HG03342 (cell line): ENCODE measurements around the gene PCDHGA4.
"Not testable (repeated sequence)": the region's sequence is repeated elsewhere in the genome, so short reads cannot be mapped to it uniquely, and the experiment has no call there.

Experiments
- ATAC-seq: cut with Tn5 transposase; IDR thresholded peaks from one replicate; pipeline ENCODE4 v1.9.1; 2021; ENCODE audit warnings: mild to moderate bottlenecking, moderate library complexity; ENCODE audit not compliant: unreplicated experiment

Gene PCDHGA4

DNA sequence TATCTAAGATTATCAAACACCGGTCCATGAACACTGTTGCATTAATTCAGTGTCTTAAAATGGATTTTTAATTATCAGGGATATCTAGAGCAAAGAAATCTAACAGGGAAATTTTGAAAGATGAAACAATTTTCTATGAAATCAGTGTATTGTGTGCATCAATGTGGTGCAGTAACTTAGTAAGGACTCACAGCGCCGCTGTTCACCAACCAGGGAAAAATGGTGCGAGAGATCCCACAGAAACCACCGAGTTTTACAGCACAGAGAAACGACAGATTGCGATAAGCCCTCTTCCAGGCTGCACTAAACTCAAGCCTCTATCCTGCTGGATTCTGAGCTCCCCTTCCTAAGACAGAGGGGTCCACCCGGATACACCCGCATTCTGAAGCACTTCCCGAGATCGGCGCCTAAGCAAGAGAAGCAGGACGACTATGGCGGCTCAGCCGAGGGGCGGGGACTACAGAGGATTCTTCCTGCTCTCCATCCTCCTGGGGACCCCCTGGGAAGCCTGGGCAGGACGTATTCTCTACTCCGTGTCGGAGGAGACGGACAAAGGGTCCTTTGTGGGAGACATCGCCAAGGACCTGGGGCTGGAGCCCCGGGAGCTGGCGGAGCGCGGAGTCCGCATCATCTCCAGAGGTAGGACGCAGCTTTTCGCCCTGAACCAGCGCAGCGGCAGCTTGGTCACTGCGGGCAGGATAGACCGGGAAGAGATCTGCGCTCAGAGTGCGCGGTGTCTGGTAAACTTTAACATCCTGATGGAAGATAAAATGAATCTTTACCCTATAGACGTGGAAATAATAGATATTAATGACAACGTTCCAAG, 27.9 kb downstream of the PCDHGA4 start, which contains the start of gene PCDHGA7:
PCDHGA7 (plus strand) TSS at position 274 of the 826 bp plus-strand sequence; CDS start at position 432, 158 bp downstream.
- ATAC-seq = no peak

DNA sequence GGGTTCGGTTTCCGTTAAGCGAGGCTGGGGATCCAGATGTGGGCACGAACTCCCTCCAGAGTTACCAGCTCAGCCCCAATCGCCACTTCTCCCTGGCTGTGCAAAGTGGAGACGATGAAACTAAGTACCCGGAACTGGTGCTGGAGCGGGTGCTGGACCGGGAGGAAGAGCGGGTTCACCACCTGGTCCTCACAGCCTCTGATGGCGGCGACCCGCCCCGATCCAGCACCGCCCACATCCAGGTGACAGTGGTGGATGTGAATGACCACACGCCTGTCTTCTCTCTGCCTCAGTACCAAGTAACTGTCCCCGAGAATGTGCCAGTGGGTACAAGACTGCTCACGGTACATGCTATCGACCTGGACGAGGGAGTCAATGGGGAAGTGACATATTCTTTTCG, 28.5 kb downstream of the PCDHGA4 start:
- ATAC-seq = no peak

DNA sequence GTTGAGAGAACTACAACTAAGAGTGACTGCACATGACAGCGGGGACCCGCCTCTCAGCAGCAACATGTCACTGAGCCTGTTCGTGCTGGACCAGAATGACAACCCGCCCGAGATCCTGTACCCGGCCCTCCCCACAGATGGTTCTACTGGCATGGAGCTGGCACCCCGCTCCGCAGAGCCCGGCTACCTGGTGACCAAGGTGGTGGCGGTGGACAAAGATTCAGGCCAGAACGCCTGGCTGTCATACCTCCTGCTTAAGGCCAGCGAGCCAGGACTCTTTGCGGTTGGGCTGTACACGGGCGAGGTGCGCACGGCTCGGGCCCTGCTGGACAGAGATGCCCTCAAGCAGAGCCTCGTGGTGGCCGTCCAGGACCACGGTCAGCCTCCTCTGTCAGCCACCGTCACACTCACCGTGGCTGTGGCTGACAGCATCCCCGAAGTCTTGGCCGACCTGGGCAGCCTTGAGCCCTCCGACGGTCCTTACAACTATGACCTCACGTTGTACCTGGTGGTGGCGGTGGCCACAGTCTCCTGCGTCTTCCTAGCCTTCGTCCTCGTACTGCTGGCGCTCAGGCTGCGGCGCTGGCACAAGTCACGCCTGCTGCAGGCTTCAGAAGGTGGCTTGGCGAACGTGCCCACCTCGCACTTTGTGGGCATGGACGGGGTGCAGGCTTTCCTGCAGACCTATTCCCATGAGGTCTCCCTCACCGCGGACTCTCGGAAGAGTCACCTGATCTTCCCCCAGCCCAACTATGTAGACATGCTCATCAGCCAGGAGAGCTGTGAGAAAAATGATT, 29.8 kb downstream of the PCDHGA4 start:
- no peak for ATAC-seq

DNA sequence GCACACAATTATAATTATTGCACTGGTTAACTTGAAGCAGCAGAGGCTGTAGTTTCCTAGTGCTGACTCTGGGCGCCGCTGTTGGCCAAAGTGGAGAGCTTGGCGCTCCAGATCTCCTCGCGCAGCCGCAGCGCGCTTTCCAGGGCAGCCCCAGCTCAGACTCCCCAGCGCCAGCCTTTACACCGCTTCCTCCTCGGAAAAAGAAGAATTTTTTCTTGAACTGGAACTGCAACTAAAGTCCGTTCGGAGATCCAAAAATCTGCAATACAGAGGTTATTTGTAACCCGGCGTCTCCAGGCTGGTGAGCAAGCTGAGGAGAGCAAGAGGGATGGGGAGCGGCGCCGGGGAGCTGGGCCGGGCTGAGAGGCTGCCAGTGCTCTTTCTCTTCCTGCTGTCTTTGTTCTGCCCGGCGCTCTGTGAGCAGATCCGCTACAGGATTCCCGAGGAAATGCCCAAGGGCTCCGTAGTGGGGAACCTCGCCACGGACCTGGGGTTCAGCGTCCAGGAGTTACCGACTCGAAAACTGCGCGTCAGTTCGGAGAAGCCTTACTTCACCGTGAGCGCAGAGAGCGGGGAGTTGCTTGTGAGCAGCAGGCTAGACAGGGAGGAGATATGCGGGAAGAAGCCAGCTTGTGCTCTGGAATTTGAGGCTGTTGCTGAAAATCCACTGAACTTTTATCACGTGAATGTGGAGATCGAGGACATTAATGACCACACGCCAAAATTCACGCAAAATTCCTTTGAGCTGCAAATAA, 32.9 kb downstream of the PCDHGA4 start, which contains the start of gene PCDHGB4:
PCDHGB4 (plus strand) TSS at position 142 of the 755 bp plus-strand sequence; CDS start at position 329, 187 bp downstream.
- peak; percentile 74 for ATAC-seq

DNA sequence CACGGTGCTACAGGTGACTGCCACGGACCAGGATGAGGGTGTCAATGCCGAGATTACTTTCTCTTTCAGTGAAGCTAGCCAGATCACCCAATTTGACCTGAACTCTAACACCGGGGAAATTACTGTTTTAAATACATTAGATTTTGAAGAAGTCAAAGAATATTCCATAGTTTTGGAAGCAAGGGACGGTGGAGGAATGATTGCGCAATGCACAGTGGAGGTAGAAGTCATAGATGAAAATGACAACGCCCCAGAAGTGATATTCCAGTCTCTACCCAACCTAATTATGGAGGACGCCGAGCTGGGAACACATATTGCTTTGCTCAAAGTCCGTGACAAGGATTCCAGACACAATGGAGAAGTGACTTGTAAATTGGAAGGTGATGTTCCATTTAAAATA, 33.8 kb downstream of the PCDHGA4 start:
- no peak for ATAC-seq

DNA sequence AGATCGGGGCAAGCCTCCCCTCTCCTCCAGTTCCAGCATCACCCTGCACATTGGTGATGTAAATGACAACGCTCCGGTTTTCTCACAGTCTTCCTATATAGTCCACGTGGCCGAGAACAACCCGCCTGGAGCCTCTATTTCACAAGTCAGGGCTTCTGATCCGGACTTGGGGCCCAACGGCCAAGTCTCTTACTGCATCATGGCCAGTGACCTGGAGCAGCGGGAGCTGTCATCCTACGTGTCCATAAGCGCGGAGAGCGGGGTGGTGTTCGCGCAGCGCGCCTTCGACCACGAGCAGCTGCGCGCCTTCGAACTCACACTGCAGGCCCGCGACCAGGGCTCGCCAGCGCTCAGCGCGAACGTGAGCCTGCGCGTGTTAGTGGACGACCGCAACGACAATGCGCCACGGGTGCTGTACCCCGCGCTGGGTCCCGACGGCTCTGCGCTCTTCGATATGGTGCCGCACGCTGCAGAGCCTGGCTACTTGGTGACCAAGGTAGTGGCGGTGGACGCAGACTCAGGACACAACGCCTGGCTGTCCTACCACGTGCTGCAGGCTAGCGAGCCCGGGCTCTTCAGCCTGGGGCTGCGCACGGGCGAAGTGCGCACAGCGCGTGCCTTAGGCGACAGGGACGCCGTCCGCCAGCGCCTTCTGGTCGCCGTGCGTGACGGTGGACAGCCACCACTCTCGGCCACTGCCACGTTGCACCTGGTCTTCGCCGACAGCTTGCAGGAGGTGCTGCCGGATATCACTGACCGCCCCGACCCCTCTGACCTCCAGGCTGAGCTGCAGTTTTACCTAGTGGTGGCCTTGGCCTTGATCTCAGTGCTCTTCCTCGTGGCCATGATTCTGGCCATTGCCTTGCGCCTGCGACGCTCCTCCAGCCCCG, 34.6 kb downstream of the PCDHGA4 start:
- ATAC-seq = no peak

DNA sequence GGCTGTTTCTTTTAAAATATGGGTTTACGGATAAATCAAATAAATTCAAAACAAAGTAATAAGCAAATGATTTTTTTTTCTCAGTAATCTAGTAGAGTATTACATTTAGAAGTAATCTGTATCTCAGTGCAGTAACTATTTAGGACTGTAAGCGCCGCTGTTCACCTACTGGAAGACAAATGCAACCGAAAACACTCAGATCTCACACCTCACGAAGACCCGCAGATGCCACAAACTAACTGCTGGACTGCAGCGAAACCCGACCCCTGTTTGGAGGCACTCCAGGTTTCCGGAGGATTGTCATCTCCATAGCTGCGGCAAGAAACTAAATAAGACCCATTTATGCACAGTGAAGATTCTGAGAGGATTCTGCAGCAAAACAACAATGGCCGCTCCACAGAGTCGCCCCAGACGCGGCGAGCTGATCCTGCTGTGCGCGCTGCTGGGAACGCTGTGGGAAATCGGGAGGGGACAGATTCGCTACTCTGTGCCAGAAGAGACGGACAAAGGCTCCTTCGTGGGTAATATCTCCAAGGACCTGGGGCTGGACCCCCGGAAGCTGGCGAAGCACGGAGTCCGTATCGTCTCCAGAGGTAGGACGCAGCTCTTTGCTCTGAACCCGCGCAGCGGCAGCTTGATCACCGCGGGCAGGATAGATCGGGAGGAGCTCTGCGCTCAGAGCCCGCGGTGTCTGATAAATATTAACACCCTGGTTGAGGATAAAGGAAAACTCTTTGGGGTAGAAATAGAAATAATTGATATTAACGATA, 37.8 kb downstream of the PCDHGA4 start, which contains the start of gene PCDHGA8:
PCDHGA8 (plus strand) TSS at position 205 of the 770 bp plus-strand sequence; CDS start at position 386, 181 bp downstream.
- ATAC-seq = no peak

DNA sequence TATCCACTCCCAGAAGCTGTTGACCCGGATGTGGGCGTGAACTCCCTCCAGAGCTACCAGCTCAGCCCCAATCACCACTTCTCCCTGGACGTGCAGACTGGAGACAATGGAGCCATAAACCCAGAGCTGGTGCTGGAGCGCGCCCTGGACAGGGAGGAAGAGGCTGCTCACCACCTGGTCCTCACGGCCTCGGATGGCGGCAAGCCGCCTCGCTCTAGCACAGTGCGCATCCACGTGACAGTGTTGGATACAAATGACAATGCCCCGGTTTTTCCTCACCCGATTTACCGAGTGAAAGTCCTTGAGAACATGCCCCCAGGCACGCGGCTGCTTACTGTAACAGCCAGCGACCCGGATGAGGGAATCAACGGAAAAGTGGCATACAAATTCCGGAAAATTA, 38.4 kb downstream of the PCDHGA4 start:
- ATAC-seq = no peak

DNA sequence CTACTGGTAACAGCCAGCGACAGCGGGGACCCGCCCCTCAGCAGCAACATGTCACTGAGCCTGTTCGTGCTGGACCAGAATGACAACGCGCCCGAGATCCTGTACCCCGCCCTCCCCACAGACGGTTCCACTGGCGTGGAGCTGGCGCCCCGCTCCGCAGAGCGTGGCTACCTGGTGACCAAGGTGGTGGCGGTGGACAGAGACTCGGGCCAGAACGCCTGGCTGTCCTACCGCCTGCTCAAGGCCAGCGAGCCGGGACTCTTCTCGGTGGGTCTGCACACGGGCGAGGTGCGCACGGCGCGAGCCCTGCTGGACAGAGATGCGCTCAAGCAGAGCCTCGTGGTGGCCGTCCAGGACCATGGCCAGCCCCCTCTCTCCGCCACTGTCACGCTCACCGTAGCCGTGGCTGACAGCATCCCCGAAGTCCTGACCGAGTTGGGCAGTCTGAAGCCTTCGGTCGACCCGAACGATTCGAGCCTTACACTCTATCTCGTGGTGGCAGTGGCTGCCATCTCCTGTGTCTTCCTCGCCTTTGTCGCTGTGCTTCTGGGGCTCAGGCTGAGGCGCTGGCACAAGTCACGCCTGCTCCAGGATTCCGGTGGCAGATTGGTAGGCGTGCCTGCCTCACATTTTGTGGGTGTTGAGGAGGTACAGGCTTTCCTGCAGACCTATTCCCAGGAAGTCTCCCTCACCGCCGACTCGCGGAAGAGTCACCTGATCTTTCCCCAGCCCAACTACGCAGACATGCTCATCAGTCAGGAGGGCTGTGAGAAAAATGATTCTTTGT, 39.8 kb downstream of the PCDHGA4 start:
- not testable (repeated sequence) for ATAC-seq

DNA sequence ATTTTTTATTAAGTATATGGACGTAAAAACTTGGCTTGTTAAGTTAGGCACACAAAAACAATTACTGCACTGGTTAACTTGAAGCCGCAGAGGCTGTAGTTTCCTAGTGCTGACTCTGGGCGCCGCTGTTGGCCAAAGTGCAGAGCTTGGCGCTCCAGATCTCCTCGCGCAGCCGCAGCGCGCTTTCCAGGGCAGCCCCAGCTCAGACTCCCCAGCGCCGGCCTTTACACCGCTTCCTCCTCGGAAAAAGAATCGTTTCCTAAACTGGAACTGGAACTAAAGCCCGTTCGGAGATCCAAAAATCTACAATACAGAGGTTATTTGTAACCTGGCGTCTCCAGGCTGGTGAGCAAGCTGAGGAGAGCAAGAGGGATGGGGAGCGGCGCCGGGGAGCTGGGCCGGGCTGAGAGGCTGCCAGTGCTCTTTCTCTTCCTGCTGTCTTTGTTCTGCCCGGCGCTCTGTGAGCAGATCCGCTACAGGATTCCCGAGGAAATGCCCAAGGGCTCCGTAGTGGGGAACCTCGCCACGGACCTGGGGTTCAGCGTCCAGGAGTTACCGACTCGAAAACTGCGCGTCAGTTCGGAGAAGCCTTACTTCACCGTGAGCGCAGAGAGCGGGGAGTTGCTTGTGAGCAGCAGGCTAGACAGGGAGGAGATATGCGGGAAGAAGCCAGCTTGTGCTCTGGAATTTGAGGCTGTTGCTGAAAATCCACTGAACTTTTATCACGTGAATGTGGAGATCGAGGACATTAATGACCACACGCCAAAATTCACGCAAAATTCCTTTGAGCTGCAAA, 43.1 kb downstream of the PCDHGA4 start, which contains the start of gene PCDHGB5:
PCDHGB5 (plus strand) TSS at position 192 of the 796 bp plus-strand sequence; CDS start at position 373, 181 bp downstream.
- ATAC-seq = peak; percentile 90

DNA sequence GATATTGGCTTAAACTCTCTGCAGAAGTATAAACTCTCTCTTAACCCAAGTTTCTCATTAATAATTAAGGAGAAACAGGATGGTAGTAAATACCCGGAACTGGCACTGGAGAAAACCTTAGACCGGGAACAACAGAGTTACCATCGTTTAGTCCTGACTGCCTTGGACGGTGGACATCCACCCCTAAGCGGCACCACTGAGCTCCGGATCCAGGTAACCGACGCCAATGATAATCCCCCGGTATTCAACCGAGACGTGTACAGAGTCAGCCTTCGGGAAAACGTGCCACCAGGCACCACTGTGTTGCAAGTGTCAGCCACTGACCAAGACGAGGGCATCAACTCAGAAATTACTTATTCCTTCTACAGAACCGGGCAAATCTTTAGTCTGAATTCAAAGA, 43.8 kb downstream of the PCDHGA4 start:
- no peak for ATAC-seq

DNA sequence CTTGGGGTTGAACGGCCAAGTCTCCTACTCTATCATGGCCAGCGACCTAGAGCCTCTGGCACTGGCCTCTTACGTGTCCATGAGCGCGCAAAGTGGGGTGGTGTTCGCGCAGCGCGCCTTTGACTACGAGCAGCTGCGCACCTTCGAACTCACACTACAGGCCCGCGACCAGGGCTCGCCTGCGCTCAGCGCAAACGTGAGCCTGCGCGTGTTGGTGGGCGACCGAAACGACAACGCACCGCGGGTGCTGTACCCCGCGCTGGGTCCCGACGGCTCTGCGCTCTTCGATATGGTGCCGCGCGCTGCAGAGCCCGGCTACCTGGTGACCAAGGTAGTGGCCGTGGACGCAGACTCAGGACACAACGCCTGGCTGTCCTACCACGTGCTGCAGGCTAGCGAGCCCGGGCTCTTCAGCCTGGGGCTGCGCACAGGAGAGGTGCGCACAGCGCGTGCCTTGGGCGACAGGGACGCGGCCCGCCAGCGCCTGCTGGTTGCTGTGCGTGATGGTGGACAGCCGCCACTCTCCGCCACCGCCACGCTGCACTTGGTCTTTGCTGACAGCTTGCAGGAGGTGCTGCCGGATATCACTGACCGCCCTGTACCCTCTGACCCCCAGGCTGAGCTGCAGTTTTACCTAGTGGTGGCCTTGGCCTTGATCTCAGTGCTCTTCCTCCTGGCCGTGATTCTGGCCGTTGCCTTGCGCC, 44.9 kb downstream of the PCDHGA4 start:
- no peak for ATAC-seq

DNA sequence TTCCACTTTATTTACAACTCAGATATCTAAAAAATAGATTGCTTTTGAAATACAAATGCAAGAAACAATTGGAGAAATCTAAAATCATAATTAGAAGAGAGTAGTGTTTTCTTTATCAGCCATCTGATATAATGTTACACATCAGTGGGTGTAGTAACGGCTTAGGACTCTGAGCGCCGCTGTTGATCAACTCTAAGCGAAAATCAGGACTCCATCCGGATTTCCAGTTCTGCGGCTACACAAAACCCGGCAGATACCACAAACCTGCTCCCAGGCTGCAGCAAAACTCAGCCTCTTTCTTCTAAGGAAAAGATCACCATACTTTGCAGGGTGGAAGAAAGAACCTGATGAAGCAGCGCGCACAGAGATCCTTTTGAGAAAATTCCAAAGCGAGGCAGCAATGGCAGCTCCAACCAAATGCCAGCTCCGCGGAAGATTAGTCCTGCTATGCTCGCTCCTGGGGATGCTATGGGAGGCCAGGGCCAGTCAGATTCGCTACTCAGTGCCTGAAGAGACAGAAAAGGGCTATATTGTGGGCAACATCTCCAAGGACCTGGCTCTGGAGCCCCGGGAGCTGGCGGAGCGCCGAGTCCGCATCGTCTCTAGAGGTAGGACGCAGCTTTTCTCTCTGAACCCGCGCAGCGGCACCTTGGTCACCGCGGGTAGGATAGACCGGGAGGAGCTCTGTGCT, 47.9 kb downstream of the PCDHGA4 start, which contains the start of gene PCDHGA9:
PCDHGA9 (plus strand) TSS at position 226 of the 691 bp plus-strand sequence; CDS start at position 401, 175 bp downstream.
- no peak for ATAC-seq

DNA sequence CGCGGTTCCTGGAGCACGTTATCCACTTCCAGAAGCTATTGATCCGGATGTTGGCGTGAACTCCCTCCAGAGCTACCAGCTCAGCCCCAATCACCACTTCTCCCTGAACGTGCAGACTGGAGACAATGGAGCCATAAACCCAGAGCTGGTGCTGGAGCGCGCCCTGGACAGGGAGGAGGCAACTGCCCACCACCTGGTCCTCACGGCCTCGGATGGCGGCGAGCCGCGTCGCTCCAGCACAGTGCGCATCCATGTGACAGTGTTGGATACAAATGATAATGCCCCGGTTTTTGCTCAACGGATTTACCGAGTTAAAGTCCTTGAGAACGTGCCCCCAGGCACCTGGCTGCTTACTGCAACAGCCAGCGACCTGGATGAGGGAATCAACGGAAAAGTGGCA, 48.6 kb downstream of the PCDHGA4 start:
- no peak for ATAC-seq
